Lung microvascular endothelial cell (primary cell): Measurements from ENCODE around the gene CCT4. TPM values are rescaled to one million over a fixed set of nuclear protein-coding genes. Genes with fewer than 3 reads are reported as not detected.
A peak's percentile ranks its signal among the peaks of the same experiment; 100 is the strongest.
"Not testable (repeated sequence)": the region's sequence is repeated elsewhere in the genome, so short reads cannot be mapped to it uniquely, and the experiment has no call there.

Experiments used
- DNase-seq, 2 donors: peaks; one replicate each; pipeline versions ENCODE4 v3.0.0 to v3.0.0-alpha.2; 2010; ENCODE audit warnings: low read depth in 2 of 2
- total RNA-seq: library from RNA; depleted of rRNA; stranded (reverse); fragments of >200 nt; gene quantifications from 2 replicates; pipeline ENCODE4 v1.2.1, GENCODE V29; 2014

Gene CCT4
- total RNA-seq, result 123 and 134 TPM in 2 replicates

- DNase-seq, result peak; percentile 88 to 91
These were observed at the start of gene CCT4 for GRCh38 chr2:61888267-61889055. Gene CCT4, minus strand, starts transcription at chr2:61888656. Its CDS starts 149 bp downstream, at chr2:61888507.

GRCh38 chr2:61937886-61938285, 49.4 kb upstream of the CCT4 start:
- DNase-seq, result no peak

- no peak for DNase-seq
These were observed 48.6 kb upstream of the CCT4 start for GRCh38 chr2:61937098-61937497.

- DNase-seq, result no peak
These were observed 40.5 kb upstream of the CCT4 start for GRCh38 chr2:61928826-61929461.

GRCh38 chr2:61926531-61927477, 38.3 kb upstream of the CCT4 start:
- no peak for DNase-seq

- no peak for DNase-seq
These were observed 36.6 kb upstream of the CCT4 start for GRCh38 chr2:61924895-61925663.

- no peak for DNase-seq
These were observed 34.3 kb upstream of the CCT4 start for GRCh38 chr2:61922714-61923113.

- DNase-seq, result no peak
These were observed 32.1 kb upstream of the CCT4 start for GRCh38 chr2:61920548-61920947.

GRCh38 chr2:61914794-61915193, 26.3 kb upstream of the CCT4 start:
- DNase-seq, result not testable (repeated sequence)

GRCh38 chr2:61911510-61911909, 23.1 kb upstream of the CCT4 start:
- no peak for DNase-seq

- DNase-seq, result peak in 1 of 2 donors; percentile 24
These were observed 22.1 kb upstream of the CCT4 start for GRCh38 chr2:61910603-61911002.

GRCh38 chr2:61909116-61909515, 20.7 kb upstream of the CCT4 start:
- DNase-seq, result no peak

GRCh38 chr2:61906186-61906470, 17.7 kb upstream of the CCT4 start:
- no peak for DNase-seq

GRCh38 chr2:61905372-61906185, 17.1 kb upstream of the CCT4 start, which contains the start of gene COMMD1:
Gene COMMD1, plus strand, starts transcription at chr2:61905674. Its CDS starts 5 bp downstream, at chr2:61905679.
- DNase-seq, result peak; percentile 78 to 81

- DNase-seq, result no peak
These were observed 11.8 kb upstream of the CCT4 start for GRCh38 chr2:61900281-61900680.

- DNase-seq, result peak; percentile 25 to 49
These were observed 10.4 kb upstream of the CCT4 start for GRCh38 chr2:61898810-61899209.

GRCh38 chr2:61887717-61888266, 664 bp downstream of the CCT4 start:
- DNase-seq, result peak; percentile 64 to 70

GRCh38 chr2:61885896-61886603, 2.4 kb downstream of the CCT4 start:
- DNase-seq, result no peak

- DNase-seq, result no peak
These were observed 5.6 kb downstream of the CCT4 start for GRCh38 chr2:61882850-61883249.
